HepG2 (cell line): ENCODE results near the gene MAN2A2. TPM values are rescaled to one million over a fixed set of nuclear protein-coding genes. Genes with fewer than 3 reads are reported as not detected.

Experiments used
- ATAC-seq: fragments of 200-7000 bp; cut with Tn5 transposase; 3 replicates; pipeline ENCODE4 v1.9.1; 2020; ENCODE audit warnings: mild to moderate bottlenecking, moderate library complexity
- BruUV-seq: library from RNA; stranded (reverse); fragments of 400-500 nt; replicated peaks from 2 replicates; lab custom pipeline; 2021; lab: Mats Ljungman, UMichigan
- CTCF ChIA-PET: fragments of 300-600 bp; formaldehyde crosslinking; extraction: SDS; loops from one replicate; lab custom pipeline; 2021; ENCODE audit warnings: low total read pairs, inconsistent platforms, low intra/inter-chr PET ratio; lab: Yijun Ruan, JAX
- POLR2A ChIA-PET: fragments of 350-600 bp; sonication (Branson Sonifier 250); formaldehyde crosslinking; loops from one replicate; lab custom pipeline; 2020; ENCODE audit warnings: antibody characterized with exemption, inconsistent platforms; lab: Yijun Ruan, JAX
- DNase-seq: peaks from one replicate; pipeline ENCODE4 v3.0.0-alpha.2; 2015; ENCODE audit warnings: low spot score
- FAIRE-seq: peaks from 3 replicates; lab custom pipeline; 2011; peaks lifted over from hg19 to GRCh38; lab: Jason Lieb, UNC
- H2AFZ ChIP-seq: one replicate; pipeline ENCODE4 v1.6.1; 2011; ENCODE audit warnings: low read length, inconsistent platforms
- H3K27ac ChIP-seq: fragments of 300-600 bp; 3 replicates; pipeline ENCODE4 v1.8.0; 2011; ENCODE audit warnings: mixed run types, mild to moderate bottlenecking, mixed read lengths, low read length, inconsistent platforms; ENCODE audit not compliant: insufficient read depth; ENCODE audit errors: extremely low read length
- H3K27me3 ChIP-seq, 2 experiments: fragments of 200-600 bp in 1 of 2; 2 replicates in 1 of 2; 3 replicates in 1 of 2; pipeline versions ENCODE4 v1.6.0 to v1.8.0; 2011; ENCODE audit warnings: low read length in 2 of 2, mild to moderate bottlenecking in 2 of 2, moderate library complexity in 2 of 2, inconsistent platforms in 1 of 2; ENCODE audit not compliant: insufficient read depth in 2 of 2, control insufficient read depth in 1 of 2
- H3K36me3 ChIP-seq, 2 experiments: fragments of 200-600 bp in 1 of 2; replicated peaks in 1 of 2; 2 replicates in 1 of 2; 3 replicates in 1 of 2; pipeline versions ENCODE4 v1.5.1 to v1.8.0; 2011; ENCODE audit warnings: low read length in 2 of 2, inconsistent platforms in 1 of 2; ENCODE audit not compliant: insufficient read depth in 2 of 2, control insufficient read depth in 1 of 2
- H3K4me1 ChIP-seq: 2 replicates; pipeline ENCODE4 v1.5.1; 2012; ENCODE audit warnings: low read length, inconsistent platforms; ENCODE audit not compliant: insufficient read depth
- H3K4me2 ChIP-seq: 2 replicates; pipeline ENCODE4 v1.6.0; 2011; ENCODE audit warnings: low read depth, low read length, inconsistent platforms
- H3K4me3 ChIP-seq, 3 experiments: fragments of 200-600 bp in 1 of 3; sonication (generic), shearing (Covaris generic) in 1 of 3; replicated peaks in 1 of 3; 2 replicates each; pipeline ENCODE4 v1.5.1; 2011 to 2016; ENCODE audit warnings: low read length in 3 of 3, inconsistent platforms in 2 of 3, low read depth in 2 of 3, mild to moderate bottlenecking in 2 of 3, control low read depth in 1 of 3, mixed read lengths in 1 of 3; ENCODE audit not compliant: insufficient read depth in 1 of 3
- H3K79me2 ChIP-seq: one replicate; pipeline ENCODE4 v1.6.1; 2011; ENCODE audit warnings: low read length, inconsistent platforms; ENCODE audit not compliant: insufficient read depth
- H3K9ac ChIP-seq: 2 replicates; pipeline ENCODE4 v1.6.0; 2011; ENCODE audit warnings: mild to moderate bottlenecking, low read depth, low read length, inconsistent platforms; ENCODE audit not compliant: insufficient read depth
- H3K9me3 ChIP-seq: 2 replicates; pipeline ENCODE4 v1.5.1; 2012; ENCODE audit warnings: mild to moderate bottlenecking, low read length
- H4K20me1 ChIP-seq: 2 replicates; pipeline ENCODE4 v1.6.0; 2011; ENCODE audit warnings: inconsistent platforms, mild to moderate bottlenecking, low read length, moderate library complexity; ENCODE audit not compliant: insufficient read depth
- AHDC1 ChIP-seq: sonication (generic); formaldehyde crosslinking; IDR thresholded peaks from 2 replicates; pipeline ENCODE4 v1.5.1; 2020; ENCODE audit warnings: mild to moderate bottlenecking, missing genetic modification reagents, borderline replicate concordance
- AKAP8 ChIP-seq: sonication (generic); formaldehyde crosslinking; IDR thresholded peaks from 2 replicates; pipeline ENCODE4 v1.5.1; 2020; ENCODE audit warnings: mild to moderate bottlenecking, missing genetic modification reagents
- BCL3 ChIP-seq: sonication (generic); formaldehyde crosslinking; IDR thresholded peaks from 2 replicates; pipeline ENCODE4 v1.5.1; 2020; ENCODE audit warnings: mild to moderate bottlenecking, missing genetic modification reagents, moderate library complexity
- CBX2 ChIP-seq, 2 experiments: fragments of 200-600 bp in 1 of 2; sonication (generic); formaldehyde crosslinking in 1 of 2; IDR thresholded peaks; 2 replicates each; pipeline versions ENCODE4 v1.7.0 to v1.8.1; 2018 to 2022; ENCODE audit warnings: low read depth in 2 of 2, low read length in 1 of 2, mild to moderate bottlenecking in 1 of 2, missing genetic modification reagents in 1 of 2
- RAD21 ChIP-seq: fragments of 450-650 bp; formaldehyde crosslinking; IDR thresholded peaks from 2 replicates; pipeline ENCODE4 v1.5.0; 2020; ENCODE audit warnings: mild to moderate bottlenecking
- RFX3 ChIP-seq: IDR thresholded peaks from 2 replicates; pipeline ENCODE4 v1.6.1; 2016; ENCODE audit warnings: missing biosample characterization, missing genetic modification reagents
- TBP ChIP-seq: sonication (generic); formaldehyde crosslinking; IDR thresholded peaks from 2 replicates; pipeline ENCODE4 v1.5.0; 2020; ENCODE audit warnings: missing genetic modification reagents
- XRCC5 ChIP-seq: fragments of 200-400 bp; formaldehyde crosslinking; optimal IDR thresholded peaks from 2 replicates; pipeline ENCODE3; 2017; ENCODE audit warnings: mild to moderate bottlenecking, low read length
- ZNF382 ChIP-seq: sonication (generic); formaldehyde crosslinking; IDR thresholded peaks from 2 replicates; pipeline ENCODE4 v1.5.0; 2020; ENCODE audit warnings: missing genetic modification reagents, mild to moderate bottlenecking, borderline replicate concordance
- ZNF547 ChIP-seq: sonication (generic); formaldehyde crosslinking; IDR thresholded peaks from 2 replicates; pipeline ENCODE4 v1.5.1; 2020; ENCODE audit warnings: mild to moderate bottlenecking, missing genetic modification reagents
- ZXDC ChIP-seq: sonication (generic); formaldehyde crosslinking; IDR thresholded peaks from 2 replicates; pipeline ENCODE4 v1.5.0; 2020; ENCODE audit warnings: mild to moderate bottlenecking, missing genetic modification reagents
- WGBS: methylation state at CpG from one replicate; pipeline ENCODE4 v1.1.6; 2017; ENCODE audit warnings: low lambda C conversion rate; 5-methylcytosine and 5-hydroxymethylcytosine counted together
- in situ Hi-C: cut with HindIII; loops from 2 replicates; pipeline ENCODE4 v1.10.0; 2017; ENCODE audit warnings: low pct_unique_long_range_greater_than_20kb; ENCODE audit not compliant: extremely low pct_ligation_motif_present
- intact Hi-C: fragments of 100-400 bp; cut with micrococcal nuclease; formaldehyde crosslinking; loops from one replicate; pipeline ENCODE4 v1.10.0; 2022; ENCODE audit not compliant: unreplicated experiment
- polyA plus RNA-seq, 8 experiments: library from polyadenylated mRNA; depleted of rRNA in 3 of 8; stranded (reverse) in 7 of 8; unstranded in 1 of 8; fragments of >200 nt; fragmentation: Illumina TruSeq in 4 of 8; extraction: Trizol in 4 of 8; gene quantifications; 2 replicates each; pipeline versions ENCODE4 v1.2.1 to v1.2.3, GENCODE V29; 2011 to 2016; ENCODE audit warnings: low read depth in 4 of 8, missing spikeins in 1 of 8, mixed read lengths in 1 of 8; ENCODE audit not compliant: insufficient read depth in 1 of 8
- total RNA-seq, 5 experiments: library from RNA; depleted of rRNA; stranded (reverse); fragments of >200 nt; fragmentation: Illumina TruSeq; extraction: Trizol; gene quantifications; 2 replicates each; pipeline ENCODE4 v1.2.3, GENCODE V29; 2016; ENCODE audit warnings: low read depth in 1 of 5

Gene MAN2A2
- total and polyA plus RNA-seq, 2 of the 13 experiments (the other 11 are each of a cell fraction or from before 2014, with no cell fraction given), result 17.5 to 51.5 TPM

GRCh38 chr15:90911906-90912769 is 9.0 kb downstream of the MAN2A2 start (continued):
- TF ChIP-seq ZXDC (CRISPR knock-in tag) (no peak), RFX3 (CRISPR knock-in tag) (no peak), TBP (no peak)

GRCh38 chr15:90912770-90913075 is 9.6 kb downstream of the MAN2A2 start:
- ChIA-PET CTCF (no interaction called here), POLR2A (no interaction called here)
- no peaks in the 10 kb centered on the region for H3K27me3 ChIP-seq
- H2AFZ ChIP-seq, result no peak overlapping the region
- H3K9ac ChIP-seq, result no peak overlapping the region
- H3K27ac ChIP-seq, result no peak overlapping the region
- ATAC-seq (no peak), FAIRE-seq (no peak), DNase-seq (no peak)
- TF ChIP-seq BCL3 (CRISPR knock-in tag), result no peak
- no peak for TF ChIP-seq AKAP8 (CRISPR knock-in tag)
- no peak for TF ChIP-seq AHDC1 (CRISPR knock-in tag)
- no peak for TF ChIP-seq CBX2 (IDR thresholded peaks at IDR 0.05; ENCODE audit: low read depth, low read length)
- no peak for TF ChIP-seq CBX2 (CRISPR knock-in tag; IDR thresholded peaks at IDR 0.05; ENCODE audit: low read depth)
- TF ChIP-seq ZNF382 (CRISPR knock-in tag), result no peak
- TF ChIP-seq XRCC5, result no peak
- no peak for TF ChIP-seq ZNF547 (CRISPR knock-in tag)
- TF ChIP-seq RAD21, result no peak
- no peaks in the 10 kb centered on the region for H3K79me2 ChIP-seq
- H3K4me3 ChIP-seq, result no peak overlapping the region
- intact Hi-C loops, result no loop called here
- no peaks in the 10 kb centered on the region for H3K4me1 ChIP-seq
- BruUV-seq, result no TSS peak
- no peak overlapping the region for H3K4me2 ChIP-seq
- no peaks in the 10 kb centered on the region for H3K9me3 ChIP-seq
- in situ Hi-C loops, result no loop called here
- H4K20me1 ChIP-seq, result no peaks in the 10 kb centered on the region
- peaks cover 26 to 74% of the 10 kb centered on the region in 2 experiments for H3K36me3 ChIP-seq
- WGBS, result 100% methylated on average over 7 of the region's 7 CpGs
